ENCODE data around the gene PWWP2B.

The PWWP2B gene

DNA sequence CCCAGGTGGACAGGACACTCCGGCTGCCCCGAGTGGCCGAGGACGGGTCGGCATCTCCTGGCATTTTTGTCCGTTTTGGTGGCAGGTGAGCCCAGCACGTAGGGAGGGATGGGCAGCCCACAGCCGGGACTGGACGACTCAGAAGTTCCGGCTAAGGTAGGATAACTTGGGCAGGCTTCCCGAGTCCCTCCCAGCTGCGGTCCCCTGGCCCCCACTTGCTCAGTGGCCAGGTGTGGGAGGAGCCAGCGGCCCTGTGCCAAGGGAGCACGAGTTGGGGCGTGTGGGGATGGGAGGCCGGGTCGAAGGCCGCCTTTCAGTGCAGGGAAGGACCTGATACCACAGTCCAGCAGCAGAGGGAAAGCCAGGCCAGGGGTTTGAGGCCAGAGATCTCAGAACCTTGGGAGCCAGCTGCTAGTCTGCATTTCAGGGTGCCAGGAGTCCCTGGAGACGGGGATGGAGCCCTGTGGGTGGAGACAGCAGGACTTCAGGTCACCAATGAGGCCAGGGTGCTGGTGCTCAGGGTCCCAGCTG is 58.5 kb downstream of the PWWP2B start:
- no peak overlapping the region for H3K4me3 ChIP-seq (ENCODE audit: low read length)

DNA sequence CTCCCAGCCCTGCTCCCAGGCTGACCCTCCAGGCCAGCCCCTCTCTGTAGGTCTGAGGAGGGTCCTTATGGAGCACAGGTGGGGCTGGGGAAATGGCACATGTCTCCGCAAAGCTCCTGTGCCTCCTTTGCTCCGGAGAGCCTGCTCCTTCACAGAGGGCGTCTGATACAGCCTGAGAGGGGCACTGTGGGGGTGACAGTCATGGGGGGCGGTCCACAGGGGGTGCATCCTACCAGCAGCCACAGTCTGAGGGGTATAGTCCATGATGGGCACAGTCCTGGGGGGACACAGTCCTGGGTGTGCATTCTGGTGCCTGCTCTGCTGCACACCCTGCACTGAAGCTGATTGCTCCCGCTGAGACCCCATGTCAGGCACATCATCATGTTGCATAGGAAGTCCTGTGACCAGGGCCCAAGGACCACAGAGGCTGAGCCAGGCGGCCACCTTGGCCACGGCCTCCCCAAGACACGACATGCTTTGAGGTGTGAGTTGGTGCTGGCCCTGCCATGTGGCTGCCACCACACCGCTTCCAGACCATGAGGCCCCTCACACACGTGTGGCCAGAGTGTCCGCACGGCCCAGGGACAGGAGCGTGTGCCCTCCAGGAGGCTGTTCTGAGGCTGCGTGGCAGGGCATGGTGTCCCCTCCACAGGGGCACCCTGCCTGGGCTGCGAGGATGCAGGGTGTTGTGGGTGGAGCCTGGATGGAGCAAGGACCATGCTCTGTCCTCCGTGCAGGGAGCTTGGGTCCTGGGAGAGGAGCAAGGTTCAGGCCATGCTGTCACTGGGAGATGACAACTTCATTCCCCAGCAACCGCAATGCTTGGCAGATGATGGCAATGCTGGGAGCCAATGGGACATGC is 59.2 kb downstream of the PWWP2B start:
- Histone ChIP-seq H3K9me3 (ENCODE audit: low read length) (no peaks in the 10 kb centered on the region), H3K36me3 (ENCODE audit: insufficient read depth, low read length) (no peaks in the 10 kb centered on the region), H3K4me3 (ENCODE audit: low read length) (no peak overlapping the region), H2AFZ (ENCODE audit: low read depth, low read length) (no peak overlapping the region), H3K4me1 (ENCODE audit: insufficient read depth, low read length) (peaks cover 8% of the 10 kb centered on the region), H3K27me3 (ENCODE audit: insufficient read depth, low read length) (peaks cover 12% of the 10 kb centered on the region)

More for the DNA sequence above, 58.5 kb downstream of the PWWP2B start:
- H3K27me3 ChIP-seq (ENCODE audit: insufficient read depth, low read length) = peaks cover 12% of the 10 kb centered on the region
- H3K9me3 ChIP-seq (ENCODE audit: low read length) = no peaks in the 10 kb centered on the region
- H3K36me3 ChIP-seq (ENCODE audit: insufficient read depth, low read length) = no peaks in the 10 kb centered on the region
- no peak overlapping the region for H2AFZ ChIP-seq (ENCODE audit: low read depth, low read length)
- peaks cover 8% of the 10 kb centered on the region for H3K4me1 ChIP-seq (ENCODE audit: insufficient read depth, low read length)

GRCh38 chr10:132456881-132457280 is 59.9 kb downstream of the PWWP2B start:
- Histone ChIP-seq H3K4me1 (ENCODE audit: insufficient read depth, low read length) (peaks cover 8% of the 10 kb centered on the region), H3K4me3 (ENCODE audit: low read length) (no peak overlapping the region), H3K27me3 (ENCODE audit: insufficient read depth, low read length) (peaks cover 18% of the 10 kb centered on the region), H3K9me3 (ENCODE audit: low read length) (no peaks in the 10 kb centered on the region), H2AFZ (ENCODE audit: low read depth, low read length) (no peak overlapping the region), H3K36me3 (ENCODE audit: insufficient read depth, low read length) (no peaks in the 10 kb centered on the region)

GRCh38 chr10:132457328-132458070 is 60.5 kb downstream of the PWWP2B start:
- peaks cover 18% of the 10 kb centered on the region for H3K27me3 ChIP-seq (ENCODE audit: insufficient read depth, low read length)

DNA sequence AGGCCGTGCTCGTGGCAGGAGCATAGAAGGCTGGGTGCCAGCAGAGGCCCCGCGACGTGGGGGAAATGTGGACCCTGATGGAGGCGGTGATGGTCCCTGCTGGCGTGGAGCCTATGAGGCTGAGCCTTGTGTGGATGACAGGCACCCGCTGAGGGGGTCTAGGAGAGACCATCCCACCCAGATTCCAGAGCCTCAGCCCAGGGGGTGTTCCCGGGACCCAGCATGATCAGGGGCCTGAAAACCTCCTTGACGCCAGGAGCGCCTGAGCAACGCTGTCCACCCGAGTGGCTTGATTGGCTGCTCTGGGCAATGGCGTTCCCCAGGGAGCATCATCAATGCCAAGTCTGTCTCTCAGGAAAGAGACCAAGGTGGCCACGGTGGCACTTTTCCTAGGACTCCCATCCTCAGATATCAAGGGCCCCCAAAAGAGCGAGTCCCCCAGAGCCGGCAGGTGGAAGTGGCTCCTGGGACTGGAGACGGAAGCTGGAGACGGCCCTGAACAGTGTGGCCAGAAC is 61.1 kb downstream of the PWWP2B start:
- H3K4me1 ChIP-seq (ENCODE audit: insufficient read depth, low read length) = peaks cover 4% of the 10 kb centered on the region
- H3K4me3 ChIP-seq (ENCODE audit: low read length) = no peak overlapping the region
- no peaks in the 10 kb centered on the region for H3K9me3 ChIP-seq (ENCODE audit: low read length)
- H2AFZ ChIP-seq (ENCODE audit: low read depth, low read length) = no peak overlapping the region
- H3K36me3 ChIP-seq (ENCODE audit: insufficient read depth, low read length) = no peaks in the 10 kb centered on the region
- peaks cover 18% of the 10 kb centered on the region for H3K27me3 ChIP-seq (ENCODE audit: insufficient read depth, low read length)

More at GRCh38 chr10:132457328-132458070, 60.5 kb downstream of the PWWP2B start:
- no peak overlapping the region for H3K4me3 ChIP-seq (ENCODE audit: low read length)
- no peaks in the 10 kb centered on the region for H3K9me3 ChIP-seq (ENCODE audit: low read length)
- H2AFZ ChIP-seq (ENCODE audit: low read depth, low read length) = no peak overlapping the region
- H3K4me1 ChIP-seq (ENCODE audit: insufficient read depth, low read length) = peaks cover 8% of the 10 kb centered on the region
- H3K36me3 ChIP-seq (ENCODE audit: insufficient read depth, low read length) = no peaks in the 10 kb centered on the region

- H3K27me3 ChIP-seq (ENCODE audit: insufficient read depth, low read length) = peaks cover 18% of the 10 kb centered on the region
- H2AFZ ChIP-seq (ENCODE audit: low read depth, low read length) = no peak overlapping the region
Measured at GRCh38 chr10:132458586-132459300, 61.7 kb downstream of the PWWP2B start.

DNA sequence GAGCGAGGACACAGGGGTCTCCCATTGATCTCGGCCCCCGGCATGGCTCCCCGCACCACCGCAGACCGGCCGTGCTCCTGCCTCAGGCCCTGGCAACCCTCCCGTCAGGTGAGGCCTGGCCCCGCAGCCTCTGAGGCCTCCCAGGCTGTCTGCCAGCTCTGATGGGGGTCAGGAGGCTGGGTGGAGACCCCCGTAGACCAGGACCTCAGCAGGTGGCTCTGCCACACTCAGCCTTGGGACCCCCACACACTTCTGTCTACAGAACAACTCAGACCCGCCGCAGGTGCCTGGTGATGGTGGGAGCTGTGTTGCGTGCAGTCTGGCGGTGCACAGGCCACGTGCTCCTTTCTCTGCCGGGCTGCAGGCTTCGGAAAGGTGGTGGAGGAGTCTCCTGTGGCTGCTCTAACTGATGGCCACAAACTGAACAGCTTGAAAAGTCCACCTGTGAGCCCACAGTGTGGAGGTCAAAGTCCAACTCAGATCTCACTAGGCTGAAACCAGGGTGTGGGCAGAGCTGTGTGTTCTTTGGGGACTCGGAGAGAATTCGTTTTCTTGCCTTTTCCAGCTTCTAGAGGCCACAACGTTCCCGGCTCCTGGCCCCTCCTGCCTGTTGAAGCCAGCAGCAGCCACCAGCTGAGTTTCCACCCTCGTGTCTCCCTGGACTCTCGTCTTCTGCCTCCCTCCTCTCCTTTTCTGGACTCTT is 62.5 kb downstream of the PWWP2B start:
- Histone ChIP-seq H3K9me3 (ENCODE audit: low read length) (no peaks in the 10 kb centered on the region), H3K36me3 (ENCODE audit: insufficient read depth, low read length) (no peaks in the 10 kb centered on the region), H3K27me3 (ENCODE audit: insufficient read depth, low read length) (peaks cover 18% of the 10 kb centered on the region)

More at GRCh38 chr10:132458586-132459300, 61.7 kb downstream of the PWWP2B start:
- H3K36me3 ChIP-seq (ENCODE audit: insufficient read depth, low read length) = no peaks in the 10 kb centered on the region
- peaks cover 1% of the 10 kb centered on the region for H3K4me1 ChIP-seq (ENCODE audit: insufficient read depth, low read length)
- H3K4me3 ChIP-seq (ENCODE audit: low read length) = no peak overlapping the region
- no peaks in the 10 kb centered on the region for H3K9me3 ChIP-seq (ENCODE audit: low read length)

GRCh38 chr10:132460071-132460470 is 63.1 kb downstream of the PWWP2B start:
- Histone ChIP-seq H3K4me3 (ENCODE audit: low read length) (no peak overlapping the region), H3K4me1 (ENCODE audit: insufficient read depth, low read length) (peaks cover 5% of the 10 kb centered on the region), H3K9me3 (ENCODE audit: low read length) (no peaks in the 10 kb centered on the region), H3K36me3 (ENCODE audit: insufficient read depth, low read length) (no peaks in the 10 kb centered on the region), H2AFZ (ENCODE audit: low read depth, low read length) (no peak overlapping the region), H3K27me3 (ENCODE audit: insufficient read depth, low read length) (peaks cover 18% of the 10 kb centered on the region)

More for the DNA sequence above, 62.5 kb downstream of the PWWP2B start:
- H3K4me3 ChIP-seq (ENCODE audit: low read length) = no peak overlapping the region
- H2AFZ ChIP-seq (ENCODE audit: low read depth, low read length) = no peak overlapping the region
- peaks cover 2% of the 10 kb centered on the region for H3K4me1 ChIP-seq (ENCODE audit: insufficient read depth, low read length)

DNA sequence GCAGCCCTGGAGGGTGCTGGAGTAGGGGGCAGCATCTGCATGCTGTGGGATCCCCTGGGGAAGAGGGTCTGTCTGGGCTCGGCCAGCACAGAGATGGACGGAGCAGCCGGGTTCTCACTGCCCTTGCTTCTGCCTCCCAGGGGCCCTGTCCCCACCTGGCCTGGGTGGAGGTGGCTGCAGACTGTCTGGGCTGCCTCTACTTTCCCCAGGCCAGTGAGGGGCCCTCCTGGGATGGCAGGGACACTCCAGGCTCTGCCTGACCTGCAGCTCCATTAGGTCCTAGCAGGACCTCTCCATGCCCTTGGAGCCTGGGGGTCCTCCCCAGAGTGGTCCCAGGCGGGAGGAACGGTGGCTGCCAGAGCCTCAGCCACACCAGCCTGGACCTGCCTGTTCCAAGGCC is 63.7 kb downstream of the PWWP2B start:
- H3K36me3 ChIP-seq (ENCODE audit: insufficient read depth, low read length) = no peaks in the 10 kb centered on the region
- peaks cover 18% of the 10 kb centered on the region for H3K27me3 ChIP-seq (ENCODE audit: insufficient read depth, low read length)
- no peaks in the 10 kb centered on the region for H3K9me3 ChIP-seq (ENCODE audit: low read length)
- H3K4me1 ChIP-seq (ENCODE audit: insufficient read depth, low read length) = peaks cover 5% of the 10 kb centered on the region
- no peak overlapping the region for H3K4me3 ChIP-seq (ENCODE audit: low read length)
- H2AFZ ChIP-seq (ENCODE audit: low read depth, low read length) = no peak overlapping the region

DNA sequence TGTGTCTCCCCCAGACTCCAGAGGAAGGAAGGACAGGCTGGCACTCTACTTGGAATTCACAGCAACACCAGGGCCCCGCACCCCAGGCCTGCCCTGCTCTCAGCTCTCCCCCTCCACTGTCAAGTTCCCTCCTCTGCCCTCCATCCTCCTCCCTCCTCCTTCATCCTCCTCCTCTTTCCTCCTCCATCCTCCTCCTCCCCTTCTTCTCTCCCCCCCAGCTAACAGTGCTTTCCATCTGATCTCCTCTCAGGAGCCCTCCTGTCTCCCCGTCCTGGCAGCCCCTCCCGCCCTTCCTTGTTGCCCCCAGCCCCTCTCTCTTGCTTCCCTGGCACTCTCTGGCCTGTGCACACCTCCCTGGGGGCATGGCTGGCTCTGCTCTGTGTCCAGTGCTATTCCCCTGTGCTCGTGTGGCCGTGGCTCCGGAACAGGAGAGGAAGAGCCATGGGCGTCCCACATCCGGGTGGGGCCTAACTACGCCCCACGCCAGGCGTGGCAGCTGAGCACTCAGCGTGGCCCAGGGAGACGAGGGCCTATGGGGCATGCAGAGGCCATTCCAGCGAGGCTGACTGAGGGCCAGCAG is 64.2 kb downstream of the PWWP2B start:
- H3K36me3 ChIP-seq (ENCODE audit: insufficient read depth, low read length) = no peaks in the 10 kb centered on the region
- no peak overlapping the region for H2AFZ ChIP-seq (ENCODE audit: low read depth, low read length)
- peaks cover 5% of the 10 kb centered on the region for H3K4me1 ChIP-seq (ENCODE audit: insufficient read depth, low read length)
- no peaks in the 10 kb centered on the region for H3K9me3 ChIP-seq (ENCODE audit: low read length)
- H3K4me3 ChIP-seq (ENCODE audit: low read length) = no peak overlapping the region
- peaks cover 18% of the 10 kb centered on the region for H3K27me3 ChIP-seq (ENCODE audit: insufficient read depth, low read length)

DNA sequence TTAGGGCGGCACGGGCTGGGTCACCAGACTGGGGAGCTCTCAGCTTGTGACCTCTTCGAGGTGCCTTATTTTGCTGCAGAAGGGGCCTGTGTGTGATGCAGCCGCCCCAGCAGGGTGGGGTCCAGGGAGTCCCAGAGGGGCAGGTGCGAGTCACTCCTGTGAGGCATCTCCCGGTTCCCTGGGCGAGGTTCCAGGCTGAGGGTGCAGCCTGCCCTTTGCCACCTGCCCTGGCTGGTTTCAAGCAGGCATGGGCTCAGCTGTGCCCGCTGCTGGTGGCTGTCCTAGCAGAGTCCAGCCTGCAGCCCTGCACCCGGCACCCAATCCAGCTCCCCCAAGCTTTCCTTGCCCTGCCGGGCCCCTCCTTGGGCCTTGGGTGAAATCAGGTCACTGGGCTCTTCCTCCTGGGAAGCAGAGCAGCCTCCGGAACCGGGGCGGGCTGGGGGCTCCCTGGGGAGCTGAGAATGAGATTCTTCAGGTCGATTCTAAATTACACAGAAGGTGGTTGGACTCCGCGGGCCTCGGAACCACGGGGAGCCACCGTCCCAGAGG is 64.8 kb downstream of the PWWP2B start:
- no peak overlapping the region for H3K4me3 ChIP-seq (ENCODE audit: low read length)
- H3K9me3 ChIP-seq (ENCODE audit: low read length) = no peaks in the 10 kb centered on the region
- no peaks in the 10 kb centered on the region for H3K36me3 ChIP-seq (ENCODE audit: insufficient read depth, low read length)
- H2AFZ ChIP-seq (ENCODE audit: low read depth, low read length) = no peak overlapping the region
- H3K4me1 ChIP-seq (ENCODE audit: insufficient read depth, low read length) = peaks cover 5% of the 10 kb centered on the region
- H3K27me3 ChIP-seq (ENCODE audit: insufficient read depth, low read length) = peaks cover 18% of the 10 kb centered on the region
